ENCODE results near the gene CEP350. TPM values are rescaled to one million over a fixed set of nuclear protein-coding genes. Genes with fewer than 3 reads are reported as not detected.

The CEP350 gene
- polyA plus RNA-seq, 3 donors = 6.7 to 19.8 (median 9.0) TPM

- Histone ChIP-seq H3K9me3 (replicated peaks in 1 of 2; ENCODE audit: control insufficient read depth in 1 of 2, insufficient read depth in 1 of 2, low read length in 2 of 2) (no peaks in the 10 kb centered on the region), H3K4me1 (ENCODE audit: control insufficient read depth in 1 of 2, insufficient read depth in 2 of 2, low read length in 2 of 2) (peaks cover 0 to 8% of the 10 kb centered on the region in 2 donors), H3K79me2 (ENCODE audit: insufficient read depth, low read length) (no peaks in the 10 kb centered on the region), H3K4me2 (replicated peaks; ENCODE audit: extremely low read depth, low read length, poor library complexity, severe bottlenecking) (no peak overlapping the region), H3K36me3 (replicated peaks in 1 of 2; ENCODE audit: control insufficient read depth in 1 of 2, insufficient read depth in 2 of 2, low read length in 2 of 2) (peaks cover 72 to 76% of the 10 kb centered on the region in 2 donors), H3K27me3 (ENCODE audit: control insufficient read depth in 2 of 2, insufficient read depth in 2 of 2, low read length in 2 of 2) (no peaks in the 10 kb centered on the region), H3K9ac (ENCODE audit: insufficient read depth, low read length, poor library complexity, severe bottlenecking) (no peak overlapping the region), H3K27ac (ENCODE audit: low read depth in 1 of 2, low read length in 2 of 2) (peak overlapping the region in 1 of 2 donors; percentile 12), H2AFZ (ENCODE audit: insufficient read depth, low read depth, low read length, poor library complexity, severe bottlenecking) (no peak overlapping the region), H4K20me1 (ENCODE audit: insufficient read depth, low read length) (no peaks in the 10 kb centered on the region), H3K4me3 (replicated peaks in 1 of 3; ENCODE audit: low read depth in 2 of 3, low read length in 3 of 3) (no peak overlapping the region)
- Mint-ChIP-seq H3K4me1 (peaks cover 6% of the 10 kb centered on the region), H3K27me3 (ENCODE audit: low read depth in 3 of 3) (no peaks in the 10 kb centered on the region), H3K36me3 (peaks cover 56 to 60% of the 10 kb centered on the region in 2 donors), H3K9me3 (no peaks in the 10 kb centered on the region), H3K4me3 (no peak overlapping the region), H3K27ac (peak overlapping the region in 3 of 7 donors; percentile 20 to 51 (median 44))
- intact Hi-C loops (cut with micrococcal nuclease) = no loop called here
- WGBS (ENCODE audit: insufficient coverage) = 100% methylated on average over 2 of the region's 2 CpGs
- TF ChIP-seq, protein P1, sequence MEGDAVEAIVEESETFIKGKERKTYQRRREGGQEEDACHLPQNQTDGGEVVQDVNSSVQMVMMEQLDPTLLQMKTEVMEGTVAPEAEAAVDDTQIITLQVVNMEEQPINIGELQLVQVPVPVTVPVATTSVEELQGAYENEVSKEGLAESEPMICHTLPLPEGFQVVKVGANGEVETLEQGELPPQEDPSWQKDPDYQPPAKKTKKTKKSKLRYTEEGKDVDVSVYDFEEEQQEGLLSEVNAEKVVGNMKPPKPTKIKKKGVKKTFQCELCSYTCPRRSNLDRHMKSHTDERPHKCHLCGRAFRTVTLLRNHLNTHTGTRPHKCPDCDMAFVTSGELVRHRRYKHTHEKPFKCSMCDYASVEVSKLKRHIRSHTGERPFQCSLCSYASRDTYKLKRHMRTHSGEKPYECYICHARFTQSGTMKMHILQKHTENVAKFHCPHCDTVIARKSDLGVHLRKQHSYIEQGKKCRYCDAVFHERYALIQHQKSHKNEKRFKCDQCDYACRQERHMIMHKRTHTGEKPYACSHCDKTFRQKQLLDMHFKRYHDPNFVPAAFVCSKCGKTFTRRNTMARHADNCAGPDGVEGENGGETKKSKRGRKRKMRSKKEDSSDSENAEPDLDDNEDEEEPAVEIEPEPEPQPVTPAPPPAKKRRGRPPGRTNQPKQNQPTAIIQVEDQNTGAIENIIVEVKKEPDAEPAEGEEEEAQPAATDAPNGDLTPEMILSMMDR (IDR thresholded peaks at IDR 0.05) = no peak
- DNase-seq = no peak
These were observed 130.7 kb downstream of the CEP350 start for GRCh38 chr1:180085331-180085730.

DNA sequence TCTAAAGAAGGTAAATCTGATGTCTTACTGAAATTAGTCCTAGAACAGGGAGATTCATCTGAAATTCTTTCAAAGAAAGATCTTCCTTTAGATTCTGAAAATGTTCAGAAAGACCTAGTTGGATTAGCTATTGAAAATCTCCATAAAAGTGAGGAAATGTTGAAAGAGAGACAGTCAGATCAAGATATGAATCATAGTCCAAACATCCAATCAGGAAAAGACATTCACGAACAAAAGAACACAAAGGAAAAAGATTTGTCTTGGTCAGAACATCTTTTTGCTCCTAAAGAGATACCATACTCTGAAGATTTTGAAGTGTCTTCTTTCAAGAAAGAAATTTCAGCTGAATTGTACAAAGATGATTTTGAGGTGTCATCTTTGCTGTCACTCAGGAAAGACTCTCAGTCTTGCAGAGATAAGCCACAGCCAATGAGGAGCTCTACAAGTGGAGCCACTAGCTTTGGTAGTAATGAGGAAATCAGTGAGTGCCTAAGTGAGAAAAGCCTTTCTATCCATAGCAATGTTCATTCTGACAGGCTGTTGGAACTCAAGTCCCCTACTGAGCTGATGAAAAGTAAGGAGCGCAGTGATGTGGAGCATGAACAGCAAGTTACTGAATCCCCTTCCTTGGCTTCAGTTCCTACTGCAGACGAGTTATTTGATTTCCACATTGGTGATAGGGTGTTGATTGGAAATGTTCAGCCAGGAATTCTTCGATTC, 138.5 kb downstream of the CEP350 start:
- DNase-seq = no peak
- H3K4me1 Mint-ChIP-seq = no peaks in the 10 kb centered on the region
- TF ChIP-seq, protein P1 (IDR thresholded peaks at IDR 0.05) = no peak
- Histone ChIP-seq H3K9me3 (replicated peaks in 1 of 2; ENCODE audit: control insufficient read depth in 1 of 2, insufficient read depth in 1 of 2, low read length in 2 of 2) (no peaks in the 10 kb centered on the region), H3K4me2 (replicated peaks; ENCODE audit: extremely low read depth, low read length, poor library complexity, severe bottlenecking) (no peak overlapping the region), H3K36me3 (replicated peaks in 1 of 2; ENCODE audit: control insufficient read depth in 1 of 2, insufficient read depth in 2 of 2, low read length in 2 of 2) (peaks cover 84 to 98% of the 10 kb centered on the region in 2 donors), H3K27me3 (ENCODE audit: control insufficient read depth in 2 of 2, insufficient read depth in 2 of 2, low read length in 2 of 2) (no peaks in the 10 kb centered on the region), H3K27ac (ENCODE audit: low read depth in 1 of 2, low read length in 2 of 2) (no peak overlapping the region), H3K9ac (ENCODE audit: insufficient read depth, low read length, poor library complexity, severe bottlenecking) (no peak overlapping the region), H3K4me1 (ENCODE audit: control insufficient read depth in 1 of 2, insufficient read depth in 2 of 2, low read length in 2 of 2) (no peaks in the 10 kb centered on the region), H3K4me3 (replicated peaks in 1 of 3; ENCODE audit: low read depth in 2 of 3, low read length in 3 of 3) (no peak overlapping the region), H3K79me2 (ENCODE audit: insufficient read depth, low read length) (no peaks in the 10 kb centered on the region), H4K20me1 (ENCODE audit: insufficient read depth, low read length) (no peaks in the 10 kb centered on the region), H2AFZ (ENCODE audit: insufficient read depth, low read depth, low read length, poor library complexity, severe bottlenecking) (no peak overlapping the region)
- H3K36me3 Mint-ChIP-seq = peaks cover 66 to 95% of the 10 kb centered on the region in 2 donors
- WGBS (ENCODE audit: insufficient coverage) = 93% methylated on average over 3 of the region's 4 CpGs
- no peaks in the 10 kb centered on the region for H3K27me3 Mint-ChIP-seq (ENCODE audit: low read depth in 3 of 3)
- H3K4me3 Mint-ChIP-seq = no peak overlapping the region
- no peaks in the 10 kb centered on the region for H3K9me3 Mint-ChIP-seq
- intact Hi-C loops (cut with micrococcal nuclease) = no loop called here
- peak overlapping the region in 1 of 7 donors; percentile 0 for H3K27ac Mint-ChIP-seq

All from CD14-positive monocyte (primary cell).